GM18511 (cell line): ENCODE data around the gene MPP3.

ENCODE experiments used
- ATAC-seq: cut with Tn5 transposase; IDR thresholded peaks from one replicate; pipeline ENCODE4 v1.9.1; 2021; ENCODE audit warnings: mild to moderate bottlenecking, moderate library complexity; ENCODE audit not compliant: unreplicated experiment

Gene MPP3

DNA sequence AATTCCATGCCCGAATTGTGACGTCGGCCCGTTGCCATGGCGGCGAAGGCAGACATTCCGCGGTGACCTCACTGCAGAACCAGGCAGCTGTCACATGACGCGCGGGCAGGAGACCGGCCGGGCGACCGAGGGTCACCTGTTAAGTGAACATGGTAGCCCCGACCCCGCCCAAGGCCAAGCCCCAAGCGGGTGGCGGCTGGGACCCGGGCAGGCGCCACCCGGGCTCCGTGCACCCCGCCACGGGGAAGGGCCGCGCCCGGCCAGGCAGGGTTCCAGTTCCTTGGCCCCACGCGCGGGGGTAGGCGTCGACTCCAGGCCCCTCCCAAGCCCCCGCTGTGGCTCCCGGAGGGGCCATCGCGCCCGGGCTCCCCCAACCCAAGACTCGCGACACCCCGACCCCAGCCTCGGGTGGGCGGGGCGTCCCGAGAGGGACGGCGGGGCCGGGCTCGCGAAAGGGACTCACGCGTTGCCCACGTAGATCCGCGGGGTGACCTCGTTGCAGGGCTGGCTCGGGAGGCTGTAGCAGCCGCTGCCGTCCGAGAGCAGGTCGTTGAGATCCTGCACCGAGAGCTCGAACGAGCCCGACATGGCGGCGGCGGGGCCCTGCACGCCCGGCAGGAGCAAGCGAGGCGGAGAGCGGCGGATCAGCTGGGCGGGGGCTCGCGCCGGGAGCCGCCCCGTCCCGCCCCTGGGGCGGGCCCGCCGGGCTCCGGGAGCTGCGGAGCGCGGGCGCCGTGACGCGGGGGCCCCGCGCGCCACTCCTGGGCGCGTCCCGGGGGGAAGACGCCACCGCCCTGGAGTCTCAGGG, 54.4 kb downstream of the MPP3 start, which contains the start of gene DUSP3:
TSS of gene DUSP3 (minus strand) at position 641 of the 808 bp plus-strand sequence. CDS start at position 588, 53 bp downstream.
- peak; percentile 90 for ATAC-seq

- no peak for ATAC-seq
These were observed 58.4 kb downstream of the MPP3 start for GRCh38 chr17:43774304-43775250.

- no peak for ATAC-seq
These were observed 59.9 kb downstream of the MPP3 start for GRCh38 chr17:43772877-43773648.

DNA sequence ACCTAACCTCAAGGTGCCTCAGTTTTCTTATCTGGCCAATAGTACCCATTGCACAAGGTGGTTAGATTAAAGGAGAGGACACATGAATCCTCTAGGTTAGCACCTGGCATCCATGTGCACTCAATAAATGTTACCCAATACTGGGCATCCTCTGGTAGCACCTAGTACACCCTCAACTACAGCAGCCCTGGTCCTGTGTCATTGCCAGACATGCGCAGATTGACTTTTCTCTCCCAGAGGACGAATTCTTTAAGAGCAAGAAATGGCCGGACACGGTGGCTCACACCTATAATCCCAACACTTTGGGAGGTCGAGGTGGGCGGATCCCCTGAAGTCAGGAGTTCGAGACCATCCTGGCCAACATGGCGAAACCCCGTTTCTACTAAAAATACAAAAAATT, 61.5 kb downstream of the MPP3 start:
- no peak for ATAC-seq

GRCh38 chr17:43770957-43771356, 62.0 kb downstream of the MPP3 start:
- ATAC-seq: no peak

DNA sequence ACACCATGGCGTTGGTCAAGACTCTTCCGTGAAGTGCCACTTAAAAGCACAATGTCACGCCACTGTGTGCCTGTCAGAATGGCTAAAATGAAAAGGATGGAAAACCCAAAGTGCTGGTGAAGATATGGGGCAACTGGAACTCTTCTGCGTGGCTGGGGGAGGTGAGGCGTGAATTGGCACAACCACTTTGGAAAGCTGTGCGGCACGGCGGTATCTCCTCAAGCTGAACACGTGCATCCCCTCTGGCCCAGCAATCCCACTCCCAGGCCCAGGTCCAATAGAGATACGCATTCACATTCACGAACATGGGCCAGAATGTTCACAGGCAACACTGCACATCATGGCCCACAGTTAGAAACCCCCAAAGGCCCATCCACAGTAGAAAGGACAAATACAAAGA, 63.1 kb downstream of the MPP3 start:
- ATAC-seq: no peak

DNA sequence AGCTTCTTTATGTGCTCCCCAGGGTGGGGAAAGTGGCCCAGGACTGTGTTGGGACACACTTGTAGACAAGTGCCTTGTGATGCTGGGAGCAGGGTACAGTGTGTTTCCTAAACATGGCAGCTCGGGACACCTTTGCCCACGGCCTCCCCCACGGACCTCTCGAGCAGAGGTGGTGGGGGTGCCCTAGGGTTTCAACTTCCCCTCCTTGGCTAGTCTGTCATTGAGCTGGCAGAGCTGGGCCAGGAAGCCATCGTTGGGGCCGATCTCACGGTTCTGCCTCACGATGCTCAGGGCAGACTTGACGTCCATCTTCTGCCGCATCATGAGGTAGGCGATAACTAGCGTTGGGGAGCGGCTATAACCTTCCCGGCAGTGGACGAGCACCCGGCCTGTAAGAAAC, 63.5 kb downstream of the MPP3 start:
- ATAC-seq: no peak

- no peak for ATAC-seq
These were observed 64.0 kb downstream of the MPP3 start for GRCh38 chr17:43768943-43769342.

DNA sequence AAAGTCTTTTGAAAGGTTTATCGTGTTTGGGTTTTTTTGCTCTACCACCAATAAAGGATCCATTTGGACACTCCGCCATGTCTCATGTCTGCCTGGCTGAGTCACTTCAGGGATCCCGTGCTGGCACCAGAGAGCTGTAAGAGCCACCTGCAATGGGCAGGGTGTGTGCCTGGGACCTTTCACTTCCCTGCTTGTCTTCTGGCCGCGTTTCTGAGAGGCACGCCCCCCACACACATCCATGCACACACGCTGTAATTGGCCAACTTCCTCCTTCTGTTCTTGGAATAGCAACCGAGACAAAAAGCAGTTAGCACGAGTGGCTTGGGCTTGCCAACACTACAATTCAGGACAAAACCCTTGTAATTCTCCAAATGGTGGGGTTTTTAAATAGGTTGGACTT, 64.6 kb downstream of the MPP3 start:
- no peak for ATAC-seq

- no peak for ATAC-seq
These were observed 65.3 kb downstream of the MPP3 start for GRCh38 chr17:43767713-43768059.

GRCh38 chr17:43767053-43767712, 65.8 kb downstream of the MPP3 start:
- no peak for ATAC-seq

- ATAC-seq: no peak
These were observed 66.4 kb downstream of the MPP3 start for GRCh38 chr17:43766413-43767052.

- ATAC-seq: no peak
These were observed 72.6 kb downstream of the MPP3 start for GRCh38 chr17:43760254-43760852.

- no peak for ATAC-seq
These were observed 73.1 kb downstream of the MPP3 start for GRCh38 chr17:43759836-43760235.

GRCh38 chr17:43758497-43759174, 74.3 kb downstream of the MPP3 start, which contains the start of gene SOST:
SOST (minus strand) TSS chr17:43758791; CDS start chr17:43758741, 50 bp downstream.
- ATAC-seq: no peak

DNA sequence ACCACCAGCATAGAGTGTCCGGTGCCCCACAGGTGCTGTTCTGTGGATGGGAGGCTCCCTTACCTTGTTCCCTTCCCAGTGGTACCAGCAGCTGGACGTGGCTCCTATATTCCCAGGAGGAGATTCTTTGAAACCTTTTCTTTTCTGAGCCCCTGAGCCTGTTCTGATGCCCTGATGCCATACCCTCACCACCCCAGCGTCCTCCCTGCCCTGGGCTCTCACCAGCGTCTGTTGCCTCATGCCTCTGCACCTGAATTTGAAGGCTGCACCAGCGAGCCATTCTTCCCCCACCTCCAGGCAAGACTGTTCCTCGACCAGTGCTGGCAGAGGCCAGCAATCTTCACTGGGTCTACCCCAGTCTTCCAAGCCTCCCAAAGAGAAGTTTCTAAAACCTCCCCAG, 74.9 kb downstream of the MPP3 start:
- no peak for ATAC-seq

GRCh38 chr17:43757171-43757660, 75.7 kb downstream of the MPP3 start:
- no peak for ATAC-seq

DNA sequence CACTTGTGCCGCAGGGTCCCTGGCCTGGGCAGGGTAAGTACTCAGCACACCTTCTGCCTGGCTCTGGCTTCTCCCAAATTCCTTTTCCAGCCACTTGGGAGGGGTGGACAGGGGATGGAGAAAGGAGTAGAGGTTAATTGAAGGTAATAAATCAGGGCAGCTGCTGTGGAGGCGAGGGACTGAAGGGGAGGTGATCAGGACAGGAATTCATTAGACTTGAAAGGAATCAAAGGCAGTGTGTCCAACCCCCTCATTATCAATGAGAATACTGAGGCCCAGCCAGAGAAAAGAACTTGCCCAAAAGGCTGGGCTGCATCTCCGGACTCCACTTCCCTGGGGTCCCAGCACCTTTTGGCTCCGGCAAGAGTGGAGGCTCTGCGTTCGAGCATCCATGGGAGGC, 76.7 kb downstream of the MPP3 start:
- ATAC-seq: no peak

DNA sequence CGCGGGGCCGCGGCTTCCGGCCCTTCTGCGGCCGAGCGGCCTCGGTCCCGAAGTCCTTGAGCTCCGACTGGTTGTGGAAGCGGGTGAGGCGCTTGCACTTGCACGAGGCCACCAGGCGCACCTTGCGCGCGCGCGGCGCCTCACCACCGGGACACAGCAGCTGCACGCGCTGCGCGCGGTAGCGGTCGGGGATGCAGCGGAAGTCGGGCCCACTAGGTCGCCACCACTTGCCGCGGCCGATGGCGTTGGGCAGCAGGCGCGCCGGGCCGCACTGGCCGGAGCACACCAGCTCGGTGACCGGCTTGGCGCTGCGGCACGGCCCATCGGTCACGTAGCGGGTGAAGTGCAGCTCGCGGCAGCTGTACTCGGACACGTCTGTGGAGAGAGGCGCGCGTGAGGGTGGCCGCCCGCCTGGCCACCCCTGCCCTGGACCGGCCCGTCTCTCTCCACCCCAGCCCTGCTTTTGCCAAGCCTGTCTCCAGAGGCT, 77.5 kb downstream of the MPP3 start:
- no peak for ATAC-seq
